GM20431 (cell line): ENCODE results near the gene CALHM5.
"Not testable (repeated sequence)": the region's sequence is repeated elsewhere in the genome, so short reads cannot be mapped to it uniquely, and the experiment has no call there.

Source experiments
- in situ Hi-C: fragments of 300-500 bp; cut with MseI, MboI; formaldehyde crosslinking; loops from one replicate; pipeline ENCODE4 v1.15.0; 2020; ENCODE audit warnings: low sequenced_read_pairs; ENCODE audit not compliant: unreplicated experiment

CALHM5 gene

GRCh38 chr6:116511424-116512110, at the start of gene CALHM5:
TSS of gene CALHM5 (plus strand) at chr6:116511639. CDS start at chr6:116511697, 58 bp downstream.
- in situ Hi-C loops = no loop called here

DNA sequence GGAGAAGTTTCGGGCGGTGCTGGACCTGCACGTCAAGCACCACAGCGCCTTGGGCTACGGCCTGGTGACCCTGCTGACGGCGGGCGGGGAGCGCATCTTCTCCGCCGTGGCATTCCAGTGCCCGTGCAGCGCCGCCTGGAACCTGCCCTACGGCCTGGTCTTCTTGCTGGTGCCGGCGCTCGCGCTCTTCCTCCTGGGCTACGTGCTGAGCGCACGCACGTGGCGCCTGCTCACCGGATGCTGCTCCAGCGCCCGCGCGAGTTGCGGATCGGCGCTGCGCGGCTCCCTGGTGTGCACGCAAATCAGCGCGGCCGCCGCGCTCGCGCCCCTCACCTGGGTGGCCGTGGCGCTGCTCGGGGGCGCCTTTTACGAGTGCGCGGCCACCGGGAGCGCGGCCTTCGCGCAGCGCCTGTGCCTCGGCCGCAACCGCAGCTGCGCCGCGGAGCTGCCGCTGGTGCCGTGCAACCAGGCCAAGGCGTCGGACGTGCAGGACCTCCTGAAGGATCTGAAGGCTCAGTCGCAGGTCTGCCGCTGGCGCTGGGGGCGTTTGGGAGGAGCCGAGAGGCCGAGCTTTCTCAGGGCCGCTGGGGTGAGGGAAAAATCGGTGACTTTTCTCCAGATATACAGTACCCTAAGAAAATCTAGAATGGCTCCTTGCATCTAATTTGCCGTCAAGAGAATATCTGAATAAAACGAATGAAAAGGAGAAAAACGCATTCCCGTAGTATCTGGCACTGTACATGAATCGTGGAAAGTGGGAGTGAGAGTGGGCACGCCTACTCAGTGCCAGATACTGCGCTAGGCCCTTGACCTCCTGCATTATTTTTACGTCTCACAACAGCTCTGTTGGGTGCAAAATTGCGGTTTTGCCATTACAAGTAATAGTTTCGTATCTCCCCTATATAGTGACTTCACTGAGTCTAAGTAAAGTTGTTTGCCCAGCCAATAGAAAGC, 49.2 kb upstream of the CALHM5 start:
- in situ Hi-C loops = no loop called here

DNA sequence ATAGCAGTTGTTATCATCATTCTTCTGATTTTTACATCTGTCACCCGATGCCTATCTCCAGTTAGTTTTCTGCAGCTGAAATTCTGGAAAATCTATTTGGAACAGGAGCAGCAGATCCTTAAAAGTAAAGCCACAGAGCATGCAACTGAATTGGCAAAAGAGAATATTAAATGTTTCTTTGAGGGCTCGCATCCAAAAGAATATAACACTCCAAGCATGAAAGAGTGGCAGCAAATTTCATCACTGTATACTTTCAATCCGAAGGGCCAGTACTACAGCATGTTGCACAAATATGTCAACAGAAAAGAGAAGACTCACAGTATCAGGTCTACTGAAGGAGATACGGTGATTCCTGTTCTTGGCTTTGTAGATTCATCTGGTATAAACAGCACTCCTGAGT, 48.1 kb upstream of the CALHM5 start:
- in situ Hi-C loops = no loop called here

DNA sequence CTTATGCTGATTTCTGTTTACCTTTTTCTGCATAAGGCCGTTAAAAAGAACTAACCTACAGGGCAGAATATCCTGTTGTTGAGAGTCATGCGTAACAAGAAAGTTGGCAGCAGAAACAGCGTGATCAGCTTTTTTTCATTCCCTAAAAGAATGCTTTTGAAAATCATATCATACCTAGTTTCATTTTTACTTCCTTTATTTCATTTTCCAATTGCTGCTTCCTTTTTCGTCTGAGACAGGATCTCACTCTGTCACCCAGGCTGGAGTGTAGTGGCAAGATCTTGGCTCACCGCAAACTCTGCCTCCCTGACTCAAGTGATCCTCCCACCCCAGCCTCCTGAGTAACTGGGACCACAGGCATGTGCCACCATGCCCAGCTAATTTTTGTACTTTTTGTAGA, 46.2 kb upstream of the CALHM5 start:
- in situ Hi-C loops = no loop called here

DNA sequence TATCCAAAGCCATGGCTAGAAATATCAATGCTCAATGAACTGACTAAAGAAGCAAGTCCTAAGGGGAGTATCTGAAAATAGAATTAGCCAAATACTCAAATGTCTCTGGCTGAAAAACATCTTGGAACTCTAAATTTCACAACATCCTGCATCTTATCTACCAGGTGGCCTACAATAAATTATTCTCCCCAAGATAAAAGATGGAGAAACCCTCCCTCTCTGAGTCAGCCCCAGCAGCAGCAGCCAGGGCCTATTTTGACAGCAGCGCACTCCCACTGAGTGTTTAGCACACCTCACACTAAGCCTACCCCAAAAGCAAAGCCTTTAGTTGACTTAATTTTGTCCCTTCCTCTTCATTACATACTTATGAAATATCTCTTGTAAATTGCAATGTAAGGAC, 44.3 kb upstream of the CALHM5 start:
- in situ Hi-C loops = no loop called here

DNA sequence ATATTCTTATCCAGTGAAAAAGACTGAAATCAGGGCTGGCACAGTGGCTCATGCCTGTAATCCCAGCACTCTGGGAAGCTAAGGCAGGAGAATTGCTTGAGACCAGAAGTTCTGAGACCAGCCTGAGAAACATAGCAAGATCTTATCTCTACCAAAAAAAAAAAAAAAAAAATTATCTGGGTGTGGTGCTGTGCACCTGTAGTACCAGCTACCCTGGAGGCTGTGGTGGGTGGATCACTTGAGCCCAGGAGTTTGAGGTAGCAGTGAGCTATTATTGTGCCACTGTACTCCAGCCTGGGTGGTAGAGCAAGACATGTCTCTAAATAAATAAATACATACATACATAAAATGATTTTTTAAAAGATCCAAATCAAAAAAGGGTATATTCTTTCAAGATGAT, 43.9 kb upstream of the CALHM5 start:
- in situ Hi-C loops = no loop called here

DNA sequence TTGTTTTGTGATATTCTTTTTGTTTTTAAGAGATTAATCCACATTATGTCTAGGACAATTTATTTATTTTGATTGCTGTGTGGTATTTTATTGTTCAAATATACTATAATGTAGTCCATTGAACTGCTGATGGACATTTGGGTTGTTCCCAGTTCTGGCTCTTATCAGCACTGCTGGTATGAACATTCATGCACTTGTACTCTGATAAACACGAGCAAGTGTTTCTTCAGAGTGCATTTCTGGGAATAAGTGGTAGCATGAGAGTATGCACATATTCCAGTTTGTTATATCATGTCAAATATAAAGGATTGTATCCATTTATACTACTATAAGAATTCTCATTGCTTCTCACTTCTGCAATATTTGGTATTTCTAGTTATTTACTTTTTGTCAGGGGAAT, 43.1 kb upstream of the CALHM5 start:
- in situ Hi-C loops = no loop called here

DNA sequence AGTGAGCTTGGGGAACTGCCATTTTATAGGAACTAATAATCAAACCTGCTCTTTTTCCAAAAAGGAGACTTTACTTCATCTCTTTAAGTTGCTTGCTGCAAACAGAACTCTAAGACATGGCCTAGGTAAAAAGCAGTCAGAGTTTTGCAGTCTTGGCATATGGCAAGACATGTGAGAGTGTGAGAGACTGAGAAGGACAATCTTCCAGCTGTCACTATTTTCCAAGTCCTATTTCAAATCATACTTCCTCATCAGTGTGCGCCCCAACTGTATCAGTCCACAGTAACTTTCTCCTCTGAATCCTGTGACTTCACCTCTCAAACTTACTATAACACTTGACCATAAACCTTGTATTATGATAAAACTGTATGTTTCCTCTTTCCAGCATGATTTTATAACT, 39.9 kb upstream of the CALHM5 start:
- in situ Hi-C loops = no loop called here

GRCh38 chr6:116472706-116473105, 38.7 kb upstream of the CALHM5 start:
- in situ Hi-C loops = no loop called here

- in situ Hi-C loops = no loop called here
These were observed 36.3 kb upstream of the CALHM5 start for GRCh38 chr6:116475141-116475540.

DNA sequence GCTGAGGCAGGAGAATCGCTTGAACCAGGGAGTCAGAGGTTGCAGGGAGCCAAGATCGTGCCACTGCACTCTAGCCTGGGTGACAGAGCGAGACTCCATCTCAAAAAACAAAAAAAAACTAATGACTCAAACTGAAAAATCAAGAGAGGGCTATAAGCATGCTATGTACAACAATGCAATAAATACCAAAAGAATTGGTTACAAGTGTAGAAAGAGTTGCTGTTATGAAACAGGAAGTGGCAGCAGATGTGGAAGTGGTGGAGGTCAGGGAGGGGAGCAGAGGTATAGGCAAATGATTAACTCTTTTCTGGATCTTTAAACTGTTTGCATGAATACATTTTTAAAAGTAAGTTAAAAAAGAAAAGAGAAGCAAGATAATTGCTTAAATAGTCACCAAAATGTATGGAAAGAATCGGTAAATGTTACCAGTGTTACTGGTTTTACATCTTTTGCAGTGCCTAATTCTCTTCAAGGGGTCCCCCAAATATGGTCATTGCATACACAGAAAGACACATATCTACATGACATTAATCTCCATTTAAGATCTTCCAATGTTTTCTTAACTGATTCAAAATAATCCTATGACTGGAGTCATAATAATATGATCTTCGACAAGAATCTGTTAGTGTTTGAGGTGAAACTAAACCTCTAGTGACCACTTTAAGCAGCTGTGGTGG, 35.3 kb upstream of the CALHM5 start:
- in situ Hi-C loops = no loop called here

- in situ Hi-C loops = no loop called here
These were observed 28.7 kb upstream of the CALHM5 start for GRCh38 chr6:116482780-116483179.

DNA sequence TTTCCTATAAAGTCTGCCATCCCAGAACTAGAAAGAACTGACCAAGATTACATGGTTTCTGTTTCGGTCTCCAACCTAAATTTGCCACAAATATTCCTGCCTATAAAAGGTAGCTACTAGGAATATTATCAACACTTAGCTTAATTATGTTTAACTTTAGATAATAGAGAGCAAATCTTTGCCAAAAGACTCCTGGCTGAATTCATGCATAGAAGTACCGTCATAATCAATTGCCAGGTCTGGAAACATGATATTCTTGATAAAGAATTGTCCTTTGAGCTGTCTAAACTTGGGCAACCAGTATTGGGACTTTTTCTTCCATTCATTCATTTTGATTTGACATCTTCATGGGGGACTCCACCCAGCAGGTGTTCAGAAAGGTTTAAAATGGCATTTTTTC, 27.8 kb upstream of the CALHM5 start:
- in situ Hi-C loops = no loop called here

GRCh38 chr6:116485559-116486184, 25.8 kb upstream of the CALHM5 start:
- in situ Hi-C loops = no loop called here

DNA sequence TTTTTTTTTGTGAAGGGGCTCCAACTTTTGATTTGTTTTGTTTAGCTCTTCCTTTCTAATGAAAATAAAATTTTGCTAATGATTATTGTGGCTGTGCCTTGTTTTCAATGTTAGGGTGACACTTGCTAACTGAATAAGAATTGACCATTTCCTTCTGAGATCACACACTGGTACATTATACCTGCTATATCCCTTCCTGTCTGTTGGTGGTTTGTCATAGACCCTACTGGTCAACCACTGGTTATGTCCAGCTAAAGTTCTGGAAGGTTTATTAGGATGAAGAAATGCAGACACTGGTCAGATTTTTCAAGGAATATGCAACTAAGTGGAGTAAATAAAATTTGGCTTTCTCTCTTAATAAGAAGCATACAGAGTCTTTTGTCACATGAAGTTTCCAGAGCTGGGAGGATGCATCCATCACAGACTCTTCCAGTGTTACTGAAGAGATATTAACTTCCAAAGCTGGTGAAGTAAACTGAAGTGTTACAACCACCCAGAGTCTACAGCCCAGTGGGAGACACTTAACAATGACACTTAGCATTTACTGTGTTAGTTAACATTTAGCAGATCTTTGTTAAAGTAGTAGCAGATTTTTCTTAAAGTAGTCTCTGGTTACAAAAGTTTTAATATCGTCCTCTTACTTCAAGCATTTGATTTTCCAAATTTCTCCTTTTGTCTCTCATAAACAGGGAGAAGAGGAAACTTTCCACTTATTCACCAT, 19.7 kb upstream of the CALHM5 start:
- in situ Hi-C loops = no loop called here

DNA sequence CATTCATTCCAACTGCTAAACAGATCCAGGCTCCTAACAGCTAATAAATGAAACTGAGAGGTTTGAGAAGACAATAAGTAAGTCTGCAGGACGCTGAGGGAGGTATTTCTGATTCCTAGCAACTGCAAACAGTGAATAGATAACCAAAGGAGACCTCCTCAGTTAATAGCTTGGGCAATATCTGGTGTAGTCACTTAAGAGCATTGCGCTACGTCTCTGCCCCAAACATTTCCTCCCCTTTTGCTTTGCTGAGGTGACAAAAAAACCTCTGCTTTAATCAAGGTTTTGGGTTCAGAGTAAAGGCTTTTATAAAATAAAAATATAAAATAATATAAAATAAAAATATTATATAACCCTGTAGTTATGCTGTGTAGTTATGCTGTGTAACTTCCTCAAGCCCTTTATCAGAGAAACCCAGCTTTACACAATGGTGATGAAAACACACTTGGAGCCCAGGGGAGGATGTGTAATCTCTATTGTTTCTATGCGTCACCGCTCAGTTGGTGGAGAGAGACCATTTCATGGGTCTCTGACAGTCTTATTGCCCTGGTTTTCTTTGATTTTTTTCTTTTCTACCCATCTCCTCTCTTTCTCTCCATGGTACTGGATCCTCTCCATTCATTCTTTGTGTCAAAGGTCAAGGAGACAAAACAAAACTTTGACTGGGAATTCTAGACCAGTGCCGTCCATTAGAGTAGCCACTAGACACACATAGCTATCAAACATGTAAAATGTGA, 18.9 kb upstream of the CALHM5 start:
- in situ Hi-C loops = no loop called here

GRCh38 chr6:116495161-116495560, 16.3 kb upstream of the CALHM5 start:
- in situ Hi-C loops = not testable (repeated sequence)

DNA sequence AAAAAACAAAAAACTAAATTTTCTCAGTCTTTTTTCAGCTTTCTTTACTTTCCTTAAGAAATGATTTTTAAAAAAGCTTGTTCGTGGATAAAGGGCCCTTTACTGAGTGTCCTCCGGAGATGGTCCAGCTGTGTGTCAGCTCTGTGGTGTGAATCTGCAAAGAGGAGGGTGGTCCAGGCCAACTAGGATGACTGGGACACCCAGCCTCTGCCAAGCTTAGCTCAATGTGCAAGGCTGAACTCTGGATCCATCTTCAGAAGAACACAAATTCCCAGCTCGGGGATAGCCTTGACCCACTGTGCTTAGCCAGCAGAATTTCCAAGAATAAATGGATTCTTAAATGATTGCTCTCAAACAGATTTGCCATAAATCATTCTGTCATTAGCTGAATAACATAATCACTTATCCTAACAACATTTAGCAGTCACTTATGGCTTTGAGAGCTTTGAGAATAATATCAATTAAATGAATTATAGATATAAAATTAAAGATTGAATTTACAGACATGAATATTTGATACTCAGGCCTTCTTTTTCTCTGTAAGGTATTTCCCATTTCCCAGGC, 14.2 kb upstream of the CALHM5 start:
- in situ Hi-C loops = no loop called here

DNA sequence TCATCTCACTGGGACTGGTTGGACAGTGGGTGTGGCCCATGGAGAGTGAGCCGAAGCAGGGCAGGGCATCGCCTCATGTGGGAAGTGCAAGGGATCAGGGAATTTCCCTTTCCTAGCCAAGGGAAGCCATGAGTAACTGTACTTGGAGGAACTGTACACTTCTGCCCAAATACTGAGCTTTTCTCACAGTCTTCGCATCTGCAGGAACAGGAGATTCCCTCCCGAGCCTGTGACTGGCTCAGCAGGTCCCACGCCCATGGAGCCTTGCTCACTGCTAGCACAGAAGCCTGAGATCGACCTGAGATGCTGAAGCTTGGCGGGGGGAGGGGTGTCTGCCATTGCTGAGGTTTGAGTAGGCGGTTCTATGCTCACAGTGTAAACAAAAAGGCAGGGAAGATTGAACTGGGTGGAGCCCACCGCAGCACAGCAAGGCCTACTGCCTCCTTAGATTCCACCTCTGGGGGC, 10.4 kb upstream of the CALHM5 start:
- in situ Hi-C loops = no loop called here
